HG03097 (cell line): Measurements from ENCODE around the gene ATG2A.
A peak's percentile ranks its signal among the peaks of the same experiment; 100 is the strongest.

Source experiments
- ATAC-seq: cut with Tn5 transposase; IDR thresholded peaks from one replicate; pipeline ENCODE4 v1.9.1; 2021; ENCODE audit not compliant: unreplicated experiment, low FRiP score

Gene ATG2A

GRCh38 chr11:64925536-64926436 lies 8.8 kb upstream of the ATG2A start:
- ATAC-seq, result no peak

GRCh38 chr11:64924910-64925284 lies 7.9 kb upstream of the ATG2A start:
- no peak for ATAC-seq

- ATAC-seq, result peak; percentile 66
Observed at GRCh38 chr11:64923944-64924909, 7.2 kb upstream of the ATG2A start, which contains the start of gene PPP2R5B. PPP2R5B (plus strand) TSS chr11:64924689; CDS start chr11:64925735, 1,046 bp downstream.

GRCh38 chr11:64923151-64923661 lies 6.2 kb upstream of the ATG2A start:
- ATAC-seq, result no peak

- ATAC-seq, result no peak
Observed at GRCh38 chr11:64921384-64921783, 4.4 kb upstream of the ATG2A start.

GRCh38 chr11:64920124-64920523 lies 3.1 kb upstream of the ATG2A start:
- ATAC-seq, result no peak

GRCh38 chr11:64919627-64920026 lies 2.6 kb upstream of the ATG2A start:
- no peak for ATAC-seq

GRCh38 chr11:64918017-64918416 lies 1.0 kb upstream of the ATG2A start:
- no peak for ATAC-seq

- ATAC-seq, result no peak
Observed at GRCh38 chr11:64917663-64917995, 620 bp upstream of the ATG2A start.

GRCh38 chr11:64916040-64916774 lies 802 bp downstream of the ATG2A start:
- ATAC-seq, result peak; percentile 24

- ATAC-seq, result no peak
Observed at GRCh38 chr11:64915376-64915887, 1.6 kb downstream of the ATG2A start.

- no peak for ATAC-seq
Observed at GRCh38 chr11:64914123-64914522, 2.9 kb downstream of the ATG2A start.

GRCh38 chr11:64913171-64913727 lies 3.8 kb downstream of the ATG2A start:
- no peak for ATAC-seq

- ATAC-seq, result no peak
Observed at GRCh38 chr11:64911689-64912088, 5.3 kb downstream of the ATG2A start.

GRCh38 chr11:64911142-64911541 lies 5.9 kb downstream of the ATG2A start:
- ATAC-seq, result no peak

- no peak for ATAC-seq
Observed at GRCh38 chr11:64910451-64911093, 6.4 kb downstream of the ATG2A start.

- ATAC-seq, result no peak
Observed at GRCh38 chr11:64909653-64910343, 7.2 kb downstream of the ATG2A start.

GRCh38 chr11:64908766-64909165 lies 8.2 kb downstream of the ATG2A start:
- no peak for ATAC-seq

- ATAC-seq, result no peak
Observed at GRCh38 chr11:64906314-64906635, 10.7 kb downstream of the ATG2A start.
